OCI-LY7 (cell line): ENCODE measurements around the gene SLC26A4.

ENCODE experiments used
- EZH2phosphoT487 ChIP-seq: fragments of 200-600 bp; sonication (generic); IDR thresholded peaks from 2 replicates; pipeline ENCODE4 v1.6.1; 2018; ENCODE audit warnings: low read depth, borderline replicate concordance, mild to moderate bottlenecking, mixed run types, antibody characterized with exemption, low read length, moderate library complexity, mixed read lengths
- TF ChIP-seq, protein P1 (sequence below): fragments of 200-600 bp; sonication (generic); conservative IDR thresholded peaks from 2 replicates; pipeline ENCODE4 v1.5.1; 2014; ENCODE audit warnings: mild to moderate bottlenecking, antibody characterized with exemption, low read length, moderate library complexity, mixed read lengths

DNA sequence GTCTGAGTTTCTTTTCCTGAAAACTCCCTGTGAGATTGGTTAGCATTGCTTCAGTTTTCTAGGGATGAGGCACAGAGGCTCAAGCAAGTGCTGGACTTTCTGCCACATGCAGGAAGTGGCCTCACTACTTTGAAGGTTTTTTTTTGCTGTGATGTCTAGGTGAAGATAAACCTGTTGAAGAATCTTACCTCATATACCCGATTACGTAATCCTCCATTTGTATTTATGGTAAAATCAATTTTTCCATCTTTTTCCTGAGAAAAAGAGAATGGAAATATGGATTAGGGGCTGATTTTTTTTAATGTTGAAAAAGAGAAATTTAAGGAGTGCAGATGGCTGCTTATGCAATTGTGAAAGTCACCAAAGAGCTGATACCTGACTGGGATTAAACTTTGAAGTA, 106.8 kb downstream of the SLC26A4 start:
- TF ChIP-seq, protein P1, sequence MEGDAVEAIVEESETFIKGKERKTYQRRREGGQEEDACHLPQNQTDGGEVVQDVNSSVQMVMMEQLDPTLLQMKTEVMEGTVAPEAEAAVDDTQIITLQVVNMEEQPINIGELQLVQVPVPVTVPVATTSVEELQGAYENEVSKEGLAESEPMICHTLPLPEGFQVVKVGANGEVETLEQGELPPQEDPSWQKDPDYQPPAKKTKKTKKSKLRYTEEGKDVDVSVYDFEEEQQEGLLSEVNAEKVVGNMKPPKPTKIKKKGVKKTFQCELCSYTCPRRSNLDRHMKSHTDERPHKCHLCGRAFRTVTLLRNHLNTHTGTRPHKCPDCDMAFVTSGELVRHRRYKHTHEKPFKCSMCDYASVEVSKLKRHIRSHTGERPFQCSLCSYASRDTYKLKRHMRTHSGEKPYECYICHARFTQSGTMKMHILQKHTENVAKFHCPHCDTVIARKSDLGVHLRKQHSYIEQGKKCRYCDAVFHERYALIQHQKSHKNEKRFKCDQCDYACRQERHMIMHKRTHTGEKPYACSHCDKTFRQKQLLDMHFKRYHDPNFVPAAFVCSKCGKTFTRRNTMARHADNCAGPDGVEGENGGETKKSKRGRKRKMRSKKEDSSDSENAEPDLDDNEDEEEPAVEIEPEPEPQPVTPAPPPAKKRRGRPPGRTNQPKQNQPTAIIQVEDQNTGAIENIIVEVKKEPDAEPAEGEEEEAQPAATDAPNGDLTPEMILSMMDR: no peak
- no peak for TF ChIP-seq EZH2phosphoT487
